GM21381 (cell line): ENCODE measurements around the gene R3HDM2.
"Not testable (repeated sequence)": the region's sequence is repeated elsewhere in the genome, so short reads cannot be mapped to it uniquely, and the experiment has no call there.

Experiments used
- ATAC-seq: cut with Tn5 transposase; IDR thresholded peaks from one replicate; pipeline ENCODE4 v1.9.1; 2021; ENCODE audit warnings: mild to moderate bottlenecking, moderate library complexity; ENCODE audit not compliant: unreplicated experiment

R3HDM2 gene

DNA sequence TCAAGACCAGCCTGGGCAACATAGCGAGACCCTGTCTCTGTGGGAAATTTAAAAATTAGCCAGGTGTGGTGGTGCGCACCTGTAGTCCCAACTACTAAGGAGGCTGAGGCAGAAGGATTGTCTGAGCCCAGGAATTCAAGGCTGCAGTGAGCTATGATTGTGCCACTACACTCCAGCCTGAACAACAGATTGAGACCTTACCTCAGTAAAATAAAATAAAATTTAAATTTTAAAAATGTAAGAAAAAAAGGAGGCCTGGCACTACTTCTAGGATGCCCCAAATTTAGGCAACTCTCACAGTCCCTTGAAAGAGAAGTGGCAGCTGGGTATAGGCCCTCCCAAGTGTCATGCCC is 23.3 kb upstream of the R3HDM2 start:
- ATAC-seq, result no peak

DNA sequence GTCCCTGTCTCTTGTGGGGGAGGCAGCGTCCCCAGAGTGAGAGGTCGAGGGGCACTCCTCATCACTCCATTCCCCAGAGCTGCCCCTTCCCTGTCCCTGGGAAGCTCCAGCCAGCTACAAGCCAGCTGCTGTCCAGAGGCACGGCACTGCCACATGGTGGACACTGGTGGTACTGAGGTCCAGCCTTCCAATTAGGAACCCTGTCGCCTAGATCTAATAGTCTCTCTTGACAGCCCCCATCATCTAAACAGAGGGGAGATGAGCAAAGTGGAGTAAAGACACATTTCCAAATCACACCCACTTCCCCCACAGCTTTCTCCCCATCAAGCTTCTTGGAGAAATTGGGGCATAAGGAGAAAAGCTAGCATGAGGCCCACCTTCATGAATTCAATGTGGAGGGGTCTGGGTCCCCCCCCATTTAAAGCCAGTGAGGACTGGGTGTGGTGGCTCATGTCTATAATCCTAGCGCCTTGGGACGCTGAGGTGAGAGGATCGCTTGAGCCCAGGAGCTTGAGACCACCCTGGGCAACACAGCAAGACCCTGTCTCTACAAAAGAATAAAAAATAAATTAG is 22.2 kb upstream of the R3HDM2 start:
- ATAC-seq, result no peak

DNA sequence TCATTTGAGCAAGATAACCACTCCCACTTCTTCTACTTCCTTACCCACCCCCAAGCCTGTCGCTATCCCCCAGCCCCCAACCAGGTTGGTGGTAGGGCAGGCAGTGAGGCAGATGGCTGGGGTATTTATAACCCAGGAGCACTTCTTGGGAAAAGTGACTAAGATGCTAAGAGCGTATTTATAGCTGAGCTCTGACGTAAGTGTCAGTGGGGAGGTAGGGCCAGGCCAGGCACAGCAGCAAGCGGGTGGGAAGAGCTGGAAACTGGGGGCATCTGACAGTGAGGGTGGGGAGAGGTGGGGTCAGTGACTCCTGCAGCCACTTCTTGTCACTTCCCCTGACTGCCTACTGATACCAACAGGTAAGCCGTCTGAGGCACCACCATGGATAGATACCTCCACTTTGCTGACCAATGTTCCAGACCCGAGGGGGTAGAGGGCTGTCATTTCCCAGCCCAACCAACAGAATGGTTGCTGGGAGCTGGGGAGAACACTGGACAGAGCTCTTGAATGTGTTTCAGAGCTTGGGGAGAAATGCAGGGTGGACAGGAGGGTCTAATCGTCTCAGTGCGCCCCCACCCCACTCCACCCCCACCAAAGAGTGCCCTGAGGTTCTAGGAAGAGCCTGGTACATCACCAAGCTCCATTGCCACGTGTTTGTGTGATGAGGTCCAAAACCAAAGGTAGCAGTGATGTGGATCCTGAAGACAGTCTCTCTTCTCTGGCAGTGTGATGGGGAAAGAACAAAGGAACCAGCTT is 21.5 kb upstream of the R3HDM2 start:
- ATAC-seq, result no peak

DNA sequence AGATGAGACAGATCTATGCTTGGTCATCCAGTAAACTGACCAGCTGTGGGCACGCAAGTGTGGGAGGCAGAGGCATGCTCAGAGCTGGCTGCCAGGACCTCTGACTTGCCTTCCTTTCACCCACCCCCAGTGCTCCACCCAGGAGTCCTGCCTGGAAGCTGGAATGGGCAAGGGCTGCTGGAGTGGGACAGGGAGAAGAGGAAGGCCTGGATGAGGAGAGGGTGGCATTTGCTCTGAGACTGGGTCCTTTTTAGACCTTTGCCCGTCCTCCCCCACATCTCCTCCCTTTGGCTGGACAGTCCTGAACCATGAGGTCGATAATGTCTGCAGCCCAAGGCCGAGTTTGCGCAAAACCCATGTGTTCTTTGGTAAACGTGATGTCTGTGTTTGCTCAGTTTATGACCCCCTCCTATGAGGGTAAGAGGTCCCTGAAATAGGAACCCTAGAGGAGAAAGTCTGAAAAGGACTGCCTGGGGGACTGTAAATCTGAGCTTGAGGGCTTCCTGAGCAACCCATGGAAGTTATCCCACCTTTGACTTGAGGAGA is 20.5 kb upstream of the R3HDM2 start:
- ATAC-seq, result no peak

DNA sequence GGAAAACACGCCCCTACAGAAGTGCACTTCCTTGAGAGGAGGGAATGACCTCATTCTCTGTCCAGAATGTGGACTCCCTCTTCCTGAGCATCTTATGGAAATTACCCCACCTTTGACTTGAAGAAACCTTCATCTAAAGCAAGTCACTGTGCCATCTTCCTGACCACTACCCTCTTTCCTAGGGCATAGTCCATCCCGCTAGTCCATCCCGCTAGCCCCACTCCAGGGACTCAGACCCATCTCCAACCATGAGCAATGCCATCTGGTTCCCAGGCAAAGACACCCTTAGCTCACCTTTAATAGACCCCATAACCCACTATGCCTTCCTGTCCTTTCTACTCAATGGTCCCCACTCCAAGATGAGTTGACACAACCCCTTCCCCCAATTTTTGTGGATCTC is 19.2 kb upstream of the R3HDM2 start:
- ATAC-seq, result no peak

DNA sequence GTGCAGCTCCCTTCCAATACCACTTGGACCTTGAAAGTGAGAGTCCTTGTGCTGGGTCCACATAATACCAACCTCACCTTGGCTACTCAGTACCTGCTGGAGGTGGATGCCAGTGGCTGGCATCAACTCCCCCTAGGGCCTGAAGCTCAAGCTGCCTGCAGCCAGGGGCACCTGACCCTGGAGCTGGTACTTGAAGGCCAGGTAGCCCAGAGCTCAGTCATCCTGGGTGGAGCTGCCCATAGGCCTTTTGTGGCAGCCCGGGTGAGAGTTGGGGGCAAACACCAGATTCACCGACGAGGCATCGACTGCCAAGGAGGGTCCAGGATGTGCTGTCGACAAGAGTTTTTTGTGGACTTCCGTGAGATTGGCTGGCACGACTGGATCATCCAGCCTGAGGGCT is 18.5 kb upstream of the R3HDM2 start:
- no peak for ATAC-seq

DNA sequence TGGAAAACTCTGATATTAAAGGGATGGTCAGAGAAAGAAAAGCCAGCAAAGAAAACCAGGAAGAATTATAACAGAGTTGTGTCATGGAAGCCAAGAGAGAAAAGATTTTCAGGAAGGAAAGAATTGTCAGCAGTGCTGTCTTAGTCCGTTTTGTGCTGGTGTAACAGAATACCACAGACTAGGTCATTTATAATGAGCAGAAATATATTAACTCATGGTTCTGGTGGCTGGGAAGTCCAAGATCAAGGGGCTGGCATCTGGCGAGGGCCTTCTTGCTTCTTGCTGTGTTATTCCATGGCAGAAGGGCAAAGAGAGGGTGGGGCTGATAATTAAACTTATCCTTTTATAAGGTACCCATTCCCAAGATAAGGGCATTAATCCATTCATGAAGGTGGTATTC is 17.8 kb upstream of the R3HDM2 start:
- no peak for ATAC-seq

DNA sequence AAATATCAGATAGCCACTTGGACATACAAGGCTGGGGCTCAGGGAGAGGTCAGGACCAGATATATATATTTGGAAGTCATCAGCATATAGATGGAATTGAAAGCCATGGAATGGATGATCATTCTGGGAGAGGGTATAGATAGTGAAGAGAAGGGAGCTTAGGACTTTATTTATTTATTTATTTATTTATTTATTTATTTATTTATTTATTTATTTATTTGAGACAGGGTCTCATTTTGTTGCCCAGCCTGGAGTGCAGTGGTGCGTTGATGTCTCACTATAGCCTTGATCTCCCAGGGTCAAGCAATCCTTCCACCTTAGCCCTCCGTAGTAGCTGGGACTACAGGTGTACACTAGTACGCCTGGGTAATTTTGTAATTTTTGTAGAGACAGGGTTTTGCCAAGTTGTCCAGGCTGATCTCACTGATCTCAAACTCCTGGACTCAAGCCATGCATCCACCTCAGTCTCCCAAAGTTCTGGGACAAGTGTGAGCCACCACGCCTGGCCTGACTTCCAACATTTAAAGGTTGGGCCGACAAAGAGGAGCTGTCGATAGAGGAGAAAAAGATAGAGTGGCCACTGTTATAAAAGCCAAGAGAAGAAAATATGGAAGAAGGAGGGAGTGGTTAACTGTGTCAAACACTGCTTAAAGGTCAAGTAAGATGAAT is 15.6 kb upstream of the R3HDM2 start:
- no peak for ATAC-seq

DNA sequence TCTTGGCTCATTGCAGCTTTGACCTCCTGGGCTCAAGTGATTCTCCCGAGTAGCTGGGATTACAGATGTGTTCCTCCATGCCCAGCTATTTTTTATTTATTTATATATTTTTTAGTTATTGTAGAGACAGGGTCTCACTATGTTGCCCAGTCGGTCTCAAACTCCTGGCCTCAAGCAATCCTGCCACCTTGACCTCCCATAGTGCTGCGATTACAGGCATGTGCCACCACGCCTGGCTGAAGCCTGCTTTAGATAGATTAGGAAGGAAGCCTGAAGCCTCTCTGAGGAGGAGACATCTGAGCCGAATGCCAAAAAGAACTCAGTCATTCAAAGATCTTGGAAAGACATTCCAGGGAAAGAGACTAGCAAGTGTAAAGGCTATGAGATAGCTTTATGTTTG is 13.9 kb upstream of the R3HDM2 start:
- no peak for ATAC-seq

DNA sequence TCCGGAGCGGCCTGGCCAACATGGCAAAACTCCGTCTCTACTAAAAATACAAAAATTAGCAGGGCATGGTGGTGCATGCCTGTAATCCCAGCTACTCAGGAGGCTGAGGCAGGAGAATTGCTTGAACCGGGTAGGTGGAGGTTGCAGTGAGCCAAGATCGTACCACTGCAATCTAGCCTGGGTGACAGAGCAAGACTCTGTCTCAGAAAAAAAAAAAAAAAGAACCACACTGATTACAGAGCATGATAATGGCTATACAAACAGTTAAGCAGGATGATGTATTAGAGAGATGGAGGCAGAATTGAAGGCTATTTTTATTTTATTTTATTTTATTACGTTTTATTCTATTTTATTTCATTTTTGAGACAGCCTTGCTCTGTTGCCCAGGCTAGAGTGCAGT is 13.5 kb upstream of the R3HDM2 start:
- ATAC-seq, result not testable (repeated sequence)

DNA sequence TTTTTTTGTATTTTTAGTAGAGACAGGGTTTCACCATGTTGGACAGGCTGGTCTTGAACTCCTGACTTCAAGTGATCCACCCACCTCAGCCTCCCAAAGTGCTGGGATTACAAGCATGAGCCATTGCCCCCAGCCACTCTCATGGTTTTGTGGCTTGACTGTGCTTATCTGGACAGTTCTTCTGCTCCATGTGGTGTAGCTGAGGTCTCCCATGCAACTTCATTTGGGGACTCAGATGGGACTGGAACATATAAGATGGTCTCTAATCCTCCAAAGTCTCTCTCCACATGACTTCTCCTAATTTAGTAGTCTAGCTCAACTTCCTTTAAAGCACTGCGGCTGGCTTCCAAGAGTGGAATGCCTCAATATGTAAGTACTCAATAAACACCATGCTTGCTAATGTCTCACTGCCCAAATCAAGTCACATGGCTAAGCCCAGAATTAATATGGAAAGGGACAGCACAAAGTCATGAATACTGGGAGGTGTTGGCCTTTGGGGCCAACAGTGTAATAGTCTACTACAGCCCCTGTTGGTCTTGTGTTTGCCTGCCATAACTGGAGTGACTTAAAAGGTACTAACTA is 11.1 kb upstream of the R3HDM2 start:
- ATAC-seq, result no peak

DNA sequence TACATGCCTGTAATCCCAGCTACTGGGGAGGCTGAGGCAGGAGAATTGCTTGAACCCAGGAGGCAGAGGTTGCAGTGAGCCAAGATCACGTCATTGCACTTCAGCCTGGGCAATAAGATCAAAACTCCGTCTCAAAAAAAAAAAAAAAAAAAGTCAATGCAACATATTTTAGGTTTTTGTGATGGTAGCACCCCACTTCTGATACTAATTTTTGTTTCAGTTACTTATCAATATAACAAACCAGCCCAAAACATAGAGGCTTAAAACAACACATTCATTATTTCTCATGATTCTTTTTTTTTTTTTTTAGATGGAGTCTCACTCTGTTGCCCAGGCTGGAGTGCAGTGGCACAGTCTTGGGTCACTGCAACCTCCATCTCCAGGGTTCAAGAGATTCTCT is 10.6 kb upstream of the R3HDM2 start:
- not testable (repeated sequence) for ATAC-seq

DNA sequence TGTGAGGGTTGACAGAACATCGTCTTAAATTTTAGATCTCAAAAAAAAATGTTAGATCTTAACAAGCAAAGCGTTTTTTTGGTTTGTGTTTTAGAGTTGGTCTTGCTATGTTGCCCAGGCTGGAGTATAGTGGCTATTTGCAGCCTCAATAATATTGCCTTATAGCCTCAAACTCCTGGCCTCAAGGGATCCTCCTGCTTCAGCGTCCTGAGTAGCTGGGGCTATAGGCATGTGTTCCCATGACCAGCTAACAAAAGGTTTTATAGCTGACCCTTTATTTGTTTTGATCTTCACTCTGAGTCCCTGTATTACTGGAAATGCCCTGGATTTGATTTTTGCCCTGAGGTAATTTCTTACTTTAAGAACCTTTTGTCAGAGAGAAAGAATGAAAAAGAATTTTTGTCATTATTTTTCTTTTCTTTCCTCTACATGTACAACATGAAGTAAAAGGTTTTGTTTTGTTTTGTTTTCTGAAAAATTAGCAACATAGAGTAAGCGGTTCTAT is 9.0 kb upstream of the R3HDM2 start:
- ATAC-seq, result no peak

DNA sequence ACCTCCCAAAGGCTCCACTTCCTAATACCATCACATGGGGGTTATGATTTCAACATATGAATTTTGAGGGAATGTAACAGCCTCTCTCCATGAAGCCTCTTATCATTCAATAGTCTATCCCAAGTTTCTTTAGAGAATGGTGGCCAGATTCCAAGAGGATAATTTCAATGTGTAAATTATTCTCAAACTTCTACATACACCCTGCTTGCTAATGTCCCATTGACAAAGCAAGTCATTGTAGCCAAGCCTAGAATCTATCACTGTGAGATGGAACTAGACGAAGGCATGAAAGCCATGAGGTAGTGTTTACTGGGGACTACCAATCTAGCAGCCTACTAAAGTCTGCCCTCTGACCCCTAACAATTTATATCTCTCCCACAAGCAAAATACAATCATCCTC is 7.6 kb upstream of the R3HDM2 start:
- ATAC-seq, result no peak

DNA sequence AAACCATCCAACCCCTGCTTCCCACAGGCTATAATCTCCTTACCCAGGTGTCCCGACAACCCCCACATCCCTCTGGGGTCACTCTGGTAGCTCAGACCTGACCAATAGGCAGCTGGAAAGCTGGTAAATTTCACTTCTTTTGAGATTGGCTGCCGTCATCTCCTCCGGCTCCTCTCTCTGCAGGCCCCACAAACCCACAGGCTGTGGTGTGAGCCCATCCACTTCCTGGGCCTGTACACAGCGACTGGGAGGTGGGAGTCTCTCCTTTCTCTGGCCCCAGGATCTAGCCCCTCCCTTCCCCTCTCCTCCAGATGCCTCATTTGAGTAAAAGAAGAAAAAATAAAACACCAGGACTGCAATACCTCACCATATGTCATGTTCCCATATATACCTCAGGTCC is 4.5 kb upstream of the R3HDM2 start:
- no peak for ATAC-seq

DNA sequence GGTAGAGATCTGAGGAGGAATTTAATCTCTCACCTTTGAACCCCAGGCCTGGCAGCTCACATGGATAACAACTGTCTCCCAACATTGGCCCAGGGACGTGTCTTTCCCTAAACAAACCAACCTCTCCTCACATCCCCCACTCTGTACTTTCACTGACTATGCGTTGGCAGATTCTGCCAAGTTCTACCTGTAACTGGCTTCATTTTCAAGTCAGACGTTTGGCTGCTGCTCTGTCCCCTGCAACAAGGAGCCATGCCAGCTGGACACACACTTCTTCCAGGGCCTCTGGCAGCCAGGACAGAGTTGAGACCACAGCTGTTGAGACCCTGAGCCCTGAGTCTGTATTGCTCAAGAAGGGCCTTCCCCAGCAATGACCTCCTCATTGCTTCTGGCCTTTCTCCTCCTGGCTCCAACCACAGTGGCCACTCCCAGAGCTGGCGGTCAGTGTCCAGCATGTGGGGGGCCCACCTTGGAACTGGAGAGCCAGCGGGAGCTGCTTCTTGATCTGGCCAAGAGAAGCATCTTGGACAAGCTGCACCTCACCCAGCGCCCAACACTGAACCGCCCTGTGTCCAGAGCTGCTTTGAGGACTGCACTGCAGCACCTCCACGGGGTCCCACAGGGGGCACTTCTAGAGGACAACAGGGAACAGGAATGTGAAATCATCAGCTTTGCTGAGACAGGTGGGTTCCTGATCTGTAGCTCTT is 3.8 kb upstream of the R3HDM2 start, which contains the start of gene INHBC:
TSS of gene INHBC (plus strand) at position 268 of the 707 bp plus-strand sequence. CDS start at position 371, 103 bp downstream.
- no peak for ATAC-seq

DNA sequence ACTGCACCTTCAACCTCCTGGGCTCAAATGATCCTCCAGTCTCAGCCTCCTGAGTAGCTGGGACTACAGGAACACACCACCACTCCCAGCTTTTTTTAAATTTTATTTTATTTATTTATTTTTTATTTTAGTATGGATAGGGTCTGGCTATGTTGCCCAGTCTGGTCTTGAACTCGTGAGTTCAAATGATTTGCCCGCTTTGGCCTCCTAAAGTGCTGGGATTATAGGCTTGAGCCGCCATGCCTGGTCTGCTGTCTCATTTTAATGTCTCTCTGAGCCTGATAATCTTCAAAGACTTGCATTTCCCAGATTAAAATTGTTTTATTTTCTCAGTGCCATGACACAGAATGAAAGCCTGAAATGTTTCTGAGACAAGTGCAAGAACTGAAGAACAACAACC is 2.5 kb upstream of the R3HDM2 start:
- no peak for ATAC-seq

DNA sequence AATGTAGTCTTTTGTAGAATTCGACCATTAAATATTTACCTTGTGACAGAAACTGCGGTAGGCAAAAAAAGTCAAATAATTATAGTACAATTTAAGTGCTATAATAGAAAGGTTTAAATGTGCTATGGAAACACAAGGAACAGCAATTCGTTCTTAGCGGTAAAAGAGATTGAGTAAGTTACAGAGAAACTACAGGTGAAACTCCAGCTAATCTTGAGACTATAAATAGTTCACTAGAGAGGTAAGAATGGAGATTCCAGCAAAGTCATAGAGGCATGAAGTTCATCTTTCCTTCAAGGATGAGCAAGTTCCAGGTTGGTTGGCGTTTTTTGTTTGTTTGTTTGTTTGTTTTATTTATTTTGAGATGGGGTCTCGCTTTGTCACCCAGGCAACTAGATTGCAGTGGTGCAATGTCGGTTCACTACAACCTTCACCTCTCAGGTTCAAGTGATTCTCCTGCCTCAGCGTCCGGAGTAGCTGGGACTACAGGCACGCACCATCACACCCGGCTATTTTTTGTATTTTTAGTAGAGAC is 878 bp upstream of the R3HDM2 start:
- no peak for ATAC-seq

DNA sequence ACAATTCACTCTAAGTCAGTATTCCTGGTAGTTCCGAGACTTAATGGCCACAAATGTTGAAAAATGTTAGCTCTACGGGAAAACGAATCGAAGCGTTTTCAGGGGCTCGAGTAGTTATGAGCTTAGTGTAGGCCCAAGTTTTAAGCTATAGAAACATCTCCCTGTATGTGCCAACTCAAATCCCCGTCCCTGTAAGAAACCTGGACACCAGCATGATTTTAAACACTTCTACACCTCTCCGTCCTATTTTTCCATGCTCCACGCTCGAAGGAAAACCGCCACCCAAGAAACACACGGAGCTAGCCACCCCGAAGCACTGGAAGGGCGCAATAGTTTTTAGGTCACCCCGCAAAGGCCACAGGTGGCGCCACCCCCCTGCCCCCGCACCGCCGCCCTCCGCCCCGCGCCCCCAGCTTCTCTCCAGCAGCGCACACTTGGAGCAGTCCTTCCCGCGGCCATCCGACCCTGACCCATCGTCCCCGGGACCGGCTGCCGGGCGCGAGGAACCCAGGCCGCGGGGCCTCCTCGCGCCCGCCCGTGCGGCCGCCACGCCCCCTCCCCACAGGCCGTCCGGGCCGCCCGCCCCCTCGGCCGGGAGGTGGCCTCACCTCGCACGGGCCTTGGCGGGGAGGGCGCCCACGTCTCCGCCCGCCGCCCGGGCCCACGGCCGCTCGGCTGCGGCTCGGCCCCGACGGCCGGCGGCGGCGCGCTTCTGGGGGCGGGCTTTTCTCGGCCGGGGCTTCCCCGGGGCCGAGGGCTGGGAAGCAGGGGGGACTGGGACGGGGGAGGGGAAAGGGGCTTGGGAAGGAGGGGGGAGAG is 522 bp downstream of the R3HDM2 start:
- peak; percentile 51 for ATAC-seq
